HTERT RPE-1 (cell line): ENCODE data around the gene PLA2G2D.

Experiments
- in situ Hi-C: fragments of 300-500 bp; cut with MboI; formaldehyde crosslinking; loops from 4 replicates; pipeline ENCODE4 v1.14.3; 2020; ENCODE audit warnings: low sequenced_read_pairs

Gene PLA2G2D

GRCh38 chr1:20090641-20091040 lies 28.7 kb downstream of the PLA2G2D start:
- in situ Hi-C loops = no loop called here

- in situ Hi-C loops = no loop called here
Observed at GRCh38 chr1:20090119-20090518, 29.2 kb downstream of the PLA2G2D start.

- in situ Hi-C loops = no loop called here
Observed at GRCh38 chr1:20089328-20090077, 29.8 kb downstream of the PLA2G2D start.

- in situ Hi-C loops = no loop called here
Observed at GRCh38 chr1:20087668-20088067, 31.7 kb downstream of the PLA2G2D start.

- in situ Hi-C loops = no loop called here
Observed at GRCh38 chr1:20086800-20087199, 32.5 kb downstream of the PLA2G2D start.

- in situ Hi-C loops = no loop called here
Observed at GRCh38 chr1:20083178-20083944, 36.0 kb downstream of the PLA2G2D start.

GRCh38 chr1:20082772-20083171 lies 36.6 kb downstream of the PLA2G2D start:
- in situ Hi-C loops = no loop called here

GRCh38 chr1:20081353-20081810 lies 38.0 kb downstream of the PLA2G2D start:
- in situ Hi-C loops = no loop called here

- in situ Hi-C loops = no loop called here
Observed at GRCh38 chr1:20080441-20081352, 38.6 kb downstream of the PLA2G2D start.

GRCh38 chr1:20079661-20080305 lies 39.6 kb downstream of the PLA2G2D start:
- in situ Hi-C loops = no loop called here

- in situ Hi-C loops = no loop called here
Observed at GRCh38 chr1:20078711-20079110, 40.6 kb downstream of the PLA2G2D start.

GRCh38 chr1:20078171-20078651 lies 41.1 kb downstream of the PLA2G2D start:
- in situ Hi-C loops = no loop called here

GRCh38 chr1:20076710-20077461 lies 42.5 kb downstream of the PLA2G2D start:
- in situ Hi-C loops = no loop called here

- in situ Hi-C loops = no loop called here
Observed at GRCh38 chr1:20076223-20076622, 43.1 kb downstream of the PLA2G2D start.

- in situ Hi-C loops = no loop called here
Observed at GRCh38 chr1:20075345-20075744, 44.0 kb downstream of the PLA2G2D start.

GRCh38 chr1:20074725-20075171 lies 44.6 kb downstream of the PLA2G2D start:
- in situ Hi-C loops = no loop called here

GRCh38 chr1:20074055-20074724 lies 45.1 kb downstream of the PLA2G2D start:
- in situ Hi-C loops = no loop called here

- in situ Hi-C loops = no loop called here
Observed at GRCh38 chr1:20073256-20073655, 46.1 kb downstream of the PLA2G2D start.

GRCh38 chr1:20072771-20073170 lies 46.6 kb downstream of the PLA2G2D start:
- in situ Hi-C loops = no loop called here
